Measurements from ENCODE around the gene JUP. TPM values are rescaled to one million over a fixed set of nuclear protein-coding genes. Genes with fewer than 3 reads are reported as not detected.
A peak's percentile ranks its signal among the peaks of the same experiment; 100 is the strongest.

Gene JUP
- total and polyA plus RNA-seq, 2 of the 13 experiments (the other 11 are each of a cell fraction or from before 2014, with no cell fraction given) = 12.1 to 20.6 TPM

DNA sequence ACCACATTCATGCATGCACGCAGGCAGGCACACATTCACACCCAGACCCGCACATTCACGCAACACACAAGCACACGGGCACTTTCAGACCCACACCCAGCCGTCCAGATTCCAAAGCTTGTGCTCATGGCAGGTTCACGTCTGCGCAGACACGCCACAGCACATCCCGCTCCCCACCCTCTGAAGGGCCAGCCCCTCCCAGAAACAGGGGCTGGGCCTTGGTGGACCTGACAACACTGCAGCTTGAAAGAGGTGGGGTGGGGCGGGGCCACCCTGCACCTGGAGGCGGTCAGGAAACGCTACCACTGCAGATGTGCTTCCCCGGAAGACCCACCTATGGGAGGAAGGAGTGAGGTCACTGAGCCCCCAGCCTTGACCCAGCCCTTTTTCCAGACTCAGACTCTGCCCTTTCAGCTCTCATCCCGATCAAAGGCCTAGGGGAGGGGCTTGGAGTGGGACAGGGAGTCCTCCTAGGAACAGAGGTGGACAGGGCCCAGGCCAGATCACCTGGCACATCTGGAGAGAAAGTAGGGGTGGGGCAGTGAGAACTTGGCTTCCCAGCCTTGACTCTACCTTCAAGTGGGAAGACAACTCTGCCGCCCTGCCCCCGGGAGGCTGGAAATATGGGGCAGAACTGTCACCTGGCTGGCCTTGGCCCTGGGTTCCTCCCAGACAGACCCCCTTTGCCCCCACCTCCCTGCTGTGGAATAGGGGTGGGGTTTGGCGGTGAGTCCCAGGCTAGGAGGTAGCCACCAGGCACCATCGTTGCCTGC is 14.3 kb upstream of the JUP start (continued):
- TF ChIP-seq, protein P1, sequence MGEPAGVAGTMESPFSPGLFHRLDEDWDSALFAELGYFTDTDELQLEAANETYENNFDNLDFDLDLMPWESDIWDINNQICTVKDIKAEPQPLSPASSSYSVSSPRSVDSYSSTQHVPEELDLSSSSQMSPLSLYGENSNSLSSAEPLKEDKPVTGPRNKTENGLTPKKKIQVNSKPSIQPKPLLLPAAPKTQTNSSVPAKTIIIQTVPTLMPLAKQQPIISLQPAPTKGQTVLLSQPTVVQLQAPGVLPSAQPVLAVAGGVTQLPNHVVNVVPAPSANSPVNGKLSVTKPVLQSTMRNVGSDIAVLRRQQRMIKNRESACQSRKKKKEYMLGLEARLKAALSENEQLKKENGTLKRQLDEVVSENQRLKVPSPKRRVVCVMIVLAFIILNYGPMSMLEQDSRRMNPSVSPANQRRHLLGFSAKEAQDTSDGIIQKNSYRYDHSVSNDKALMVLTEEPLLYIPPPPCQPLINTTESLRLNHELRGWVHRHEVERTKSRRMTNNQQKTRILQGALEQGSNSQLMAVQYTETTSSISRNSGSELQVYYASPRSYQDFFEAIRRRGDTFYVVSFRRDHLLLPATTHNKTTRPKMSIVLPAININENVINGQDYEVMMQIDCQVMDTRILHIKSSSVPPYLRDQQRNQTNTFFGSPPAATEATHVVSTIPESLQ (CRISPR knock-in tag; conservative IDR thresholded peaks at IDR 0.05) = no peak
- no peak for TF ChIP-seq SALL2 (CRISPR knock-in tag; IDR thresholded peaks at IDR 0.05)
- TF ChIP-seq NAIF1 (CRISPR knock-in tag; IDR thresholded peaks at IDR 0.05; ENCODE audit: borderline replicate concordance) = no peak
- TF ChIP-seq TBX2 (CRISPR knock-in tag; IDR thresholded peaks at IDR 0.05; ENCODE audit: borderline replicate concordance) = peak; percentile 59; the same call in 1 of the 2 replicates
- TF ChIP-seq ZBTB38 (CRISPR knock-in tag; IDR thresholded peaks at IDR 0.05) = no peak; the same call in 1 of the 2 replicates
- no peak for TF ChIP-seq PAWR (CRISPR knock-in tag; IDR thresholded peaks at IDR 0.05; ENCODE audit: borderline replicate concordance)
- no peak for TF ChIP-seq ZSCAN22 (CRISPR knock-in tag; IDR thresholded peaks at IDR 0.05)
- TF ChIP-seq ZNF878 (CRISPR knock-in tag; IDR thresholded peaks at IDR 0.05) = no peak
- peak; percentile 28; the same call in 1 of the 2 replicates for TF ChIP-seq GABPB1 (CRISPR knock-in tag; IDR thresholded peaks at IDR 0.05)
- TF ChIP-seq ZNF121 (CRISPR knock-in tag; IDR thresholded peaks at IDR 0.05) = no peak
- TF ChIP-seq, protein P2, sequence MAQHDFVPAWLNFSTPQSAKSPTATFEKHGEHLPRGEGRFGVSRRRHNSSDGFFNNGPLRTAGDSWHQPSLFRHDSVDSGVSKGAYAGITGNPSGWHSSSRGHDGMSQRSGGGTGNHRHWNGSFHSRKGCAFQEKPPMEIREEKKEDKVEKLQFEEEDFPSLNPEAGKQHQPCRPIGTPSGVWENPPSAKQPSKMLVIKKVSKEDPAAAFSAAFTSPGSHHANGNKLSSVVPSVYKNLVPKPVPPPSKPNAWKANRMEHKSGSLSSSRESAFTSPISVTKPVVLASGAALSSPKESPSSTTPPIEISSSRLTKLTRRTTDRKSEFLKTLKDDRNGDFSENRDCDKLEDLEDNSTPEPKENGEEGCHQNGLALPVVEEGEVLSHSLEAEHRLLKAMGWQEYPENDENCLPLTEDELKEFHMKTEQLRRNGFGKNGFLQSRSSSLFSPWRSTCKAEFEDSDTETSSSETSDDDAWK (CRISPR knock-in tag; IDR thresholded peaks at IDR 0.05) = no peak
- TF ChIP-seq MATR3 (CRISPR knock-in tag; IDR thresholded peaks at IDR 0.05) = no peak
- no peak for TF ChIP-seq ZNF530 (CRISPR knock-in tag; IDR thresholded peaks at IDR 0.05; ENCODE audit: low read depth)
- 0 out of 2 replicates have a peak, but pooled peaks have one; percentile 55 for TF ChIP-seq JUN (CRISPR knock-in tag; IDR thresholded peaks at IDR 0.05)
- TF ChIP-seq, protein P3, sequence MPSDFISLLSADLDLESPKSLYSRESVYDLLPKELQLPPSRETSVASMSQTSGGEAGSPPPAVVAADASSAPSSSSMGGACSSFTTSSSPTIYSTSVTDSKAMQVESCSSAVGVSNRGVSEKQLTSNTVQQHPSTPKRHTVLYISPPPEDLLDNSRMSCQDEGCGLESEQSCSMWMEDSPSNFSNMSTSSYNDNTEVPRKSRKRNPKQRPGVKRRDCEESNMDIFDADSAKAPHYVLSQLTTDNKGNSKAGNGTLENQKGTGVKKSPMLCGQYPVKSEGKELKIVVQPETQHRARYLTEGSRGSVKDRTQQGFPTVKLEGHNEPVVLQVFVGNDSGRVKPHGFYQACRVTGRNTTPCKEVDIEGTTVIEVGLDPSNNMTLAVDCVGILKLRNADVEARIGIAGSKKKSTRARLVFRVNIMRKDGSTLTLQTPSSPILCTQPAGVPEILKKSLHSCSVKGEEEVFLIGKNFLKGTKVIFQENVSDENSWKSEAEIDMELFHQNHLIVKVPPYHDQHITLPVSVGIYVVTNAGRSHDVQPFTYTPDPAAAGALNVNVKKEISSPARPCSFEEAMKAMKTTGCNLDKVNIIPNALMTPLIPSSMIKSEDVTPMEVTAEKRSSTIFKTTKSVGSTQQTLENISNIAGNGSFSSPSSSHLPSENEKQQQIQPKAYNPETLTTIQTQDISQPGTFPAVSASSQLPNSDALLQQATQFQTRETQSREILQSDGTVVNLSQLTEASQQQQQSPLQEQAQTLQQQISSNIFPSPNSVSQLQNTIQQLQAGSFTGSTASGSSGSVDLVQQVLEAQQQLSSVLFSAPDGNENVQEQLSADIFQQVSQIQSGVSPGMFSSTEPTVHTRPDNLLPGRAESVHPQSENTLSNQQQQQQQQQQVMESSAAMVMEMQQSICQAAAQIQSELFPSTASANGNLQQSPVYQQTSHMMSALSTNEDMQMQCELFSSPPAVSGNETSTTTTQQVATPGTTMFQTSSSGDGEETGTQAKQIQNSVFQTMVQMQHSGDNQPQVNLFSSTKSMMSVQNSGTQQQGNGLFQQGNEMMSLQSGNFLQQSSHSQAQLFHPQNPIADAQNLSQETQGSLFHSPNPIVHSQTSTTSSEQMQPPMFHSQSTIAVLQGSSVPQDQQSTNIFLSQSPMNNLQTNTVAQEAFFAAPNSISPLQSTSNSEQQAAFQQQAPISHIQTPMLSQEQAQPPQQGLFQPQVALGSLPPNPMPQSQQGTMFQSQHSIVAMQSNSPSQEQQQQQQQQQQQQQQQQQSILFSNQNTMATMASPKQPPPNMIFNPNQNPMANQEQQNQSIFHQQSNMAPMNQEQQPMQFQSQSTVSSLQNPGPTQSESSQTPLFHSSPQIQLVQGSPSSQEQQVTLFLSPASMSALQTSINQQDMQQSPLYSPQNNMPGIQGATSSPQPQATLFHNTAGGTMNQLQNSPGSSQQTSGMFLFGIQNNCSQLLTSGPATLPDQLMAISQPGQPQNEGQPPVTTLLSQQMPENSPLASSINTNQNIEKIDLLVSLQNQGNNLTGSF (CRISPR knock-in tag; IDR thresholded peaks at IDR 0.05) = no peak; the same call in 1 of the 2 replicates
- TF ChIP-seq MZF1 (CRISPR knock-in tag; IDR thresholded peaks at IDR 0.05; ENCODE audit: borderline replicate concordance) = no peak
- TF ChIP-seq FOSL1 (CRISPR knock-in tag; IDR thresholded peaks at IDR 0.05; ENCODE audit: borderline replicate concordance) = no peak
- TF ChIP-seq HDAC6 (IDR thresholded peaks at IDR 0.05; ENCODE audit: low read depth, low read length) = no peak
- peak; percentile 56; the same call in 1 of the 2 replicates for TF ChIP-seq NR2C2 (CRISPR knock-in tag; IDR thresholded peaks at IDR 0.05; ENCODE audit: borderline replicate concordance)
- no peak for TF ChIP-seq IKZF1 (IDR thresholded peaks at IDR 0.05)
- TF ChIP-seq ZNF234 (CRISPR knock-in tag; conservative IDR thresholded peaks at IDR 0.05) = no peak
- no peak for TF ChIP-seq HNRNPH1 (optimal IDR thresholded peaks at IDR 0.05; ENCODE audit: low read depth, low read length)
